Thoracic aorta (tissue), 2 donors: ENCODE results near the gene PLCXD3. TPM values are rescaled to one million over a fixed set of nuclear protein-coding genes. Genes with fewer than 3 reads are reported as not detected.

Experiments
- ATAC-seq: fragments of 150-250 bp; one replicate; pipeline ENCODE4 v1.8.0; 2017; ENCODE audit warnings: low read depth; ENCODE audit not compliant: insufficient number of reproducible peaks, low FRiP score
- DNase-seq: peaks from one replicate; pipeline ENCODE4 v3.0.0-alpha.2; 2020; ENCODE audit warnings: low spot score
- H3K27ac ChIP-seq, 2 donors: fragments of 200-600 bp; sonication (generic); 1 replicate in 1 of 2; 2 replicates in 1 of 2; pipeline ENCODE4 v1.5.1; 2016; ENCODE audit warnings: mild to moderate bottlenecking in 2 of 2, moderate library complexity in 2 of 2
- H3K27me3 ChIP-seq: fragments of 200-600 bp; sonication (generic); replicated peaks from 2 replicates; pipeline ENCODE4 v1.6.0; 2016; ENCODE audit warnings: mild to moderate bottlenecking; ENCODE audit not compliant: insufficient read depth
- H3K36me3 ChIP-seq: fragments of 200-600 bp; sonication (generic); one replicate; pipeline ENCODE4 v1.5.1; 2016
- H3K4me1 ChIP-seq, 2 donors: fragments of 200-600 bp; sonication (generic); 1 replicate in 1 of 2; 2 replicates in 1 of 2; pipeline versions ENCODE4 v1.5.1 to v1.6.0; 2016; ENCODE audit warnings: low read depth in 2 of 2, mild to moderate bottlenecking in 1 of 2; ENCODE audit not compliant: control insufficient read depth in 1 of 2
- H3K4me3 ChIP-seq: fragments of 200-600 bp; sonication (generic); 2 replicates; pipeline ENCODE4 v1.5.1; 2016; ENCODE audit warnings: mild to moderate bottlenecking
- H3K9me3 ChIP-seq: fragments of 200-600 bp; sonication (generic); 2 replicates; pipeline ENCODE4 v1.5.1; 2016
- total RNA-seq, 2 donors: library from RNA; depleted of rRNA; stranded (reverse); fragments of >200 nt; gene quantifications; one replicate each; pipeline versions ENCODE4 v1.1.0 to v1.2.3, GENCODE V29; 2016
- TF ChIP-seq, protein P1 (sequence below): fragments of 200-600 bp; sonication (generic); IDR thresholded peaks from one replicate; pipeline ENCODE4 v1.5.1; 2019; ENCODE audit warnings: antibody characterized with exemption

The PLCXD3 gene
- total RNA-seq, 2 donors from 2014 or later: 4.3 to 5.9 TPM

DNA sequence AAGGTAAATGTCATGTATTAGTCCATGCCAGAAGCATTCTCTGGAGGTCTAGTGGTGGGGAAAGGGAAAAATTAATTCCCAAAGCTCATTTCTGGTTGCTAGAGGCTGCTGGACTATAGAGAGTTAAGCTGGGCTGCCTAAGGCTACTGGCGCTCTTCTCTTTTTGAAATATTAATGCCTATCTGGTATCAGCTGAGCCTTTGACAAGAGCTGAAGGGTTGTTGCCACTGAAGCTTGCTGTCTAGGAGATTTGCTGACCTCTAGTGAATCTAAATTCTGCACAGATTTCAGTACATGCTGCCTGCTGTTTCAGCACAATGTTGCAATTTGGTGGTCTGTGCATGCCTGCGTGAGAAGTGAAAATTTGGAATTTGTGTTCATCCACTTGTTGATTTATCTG is 29.1 kb upstream of the PLCXD3 start:
- Histone ChIP-seq H3K4me3 (no peak overlapping the region), H3K36me3 (no peaks in the 10 kb centered on the region), H3K4me1 (no peaks in the 10 kb centered on the region), H3K9me3 (no peaks in the 10 kb centered on the region), H3K27me3 (no peaks in the 10 kb centered on the region), H3K27ac (no peak overlapping the region)
- TF ChIP-seq, protein P1, sequence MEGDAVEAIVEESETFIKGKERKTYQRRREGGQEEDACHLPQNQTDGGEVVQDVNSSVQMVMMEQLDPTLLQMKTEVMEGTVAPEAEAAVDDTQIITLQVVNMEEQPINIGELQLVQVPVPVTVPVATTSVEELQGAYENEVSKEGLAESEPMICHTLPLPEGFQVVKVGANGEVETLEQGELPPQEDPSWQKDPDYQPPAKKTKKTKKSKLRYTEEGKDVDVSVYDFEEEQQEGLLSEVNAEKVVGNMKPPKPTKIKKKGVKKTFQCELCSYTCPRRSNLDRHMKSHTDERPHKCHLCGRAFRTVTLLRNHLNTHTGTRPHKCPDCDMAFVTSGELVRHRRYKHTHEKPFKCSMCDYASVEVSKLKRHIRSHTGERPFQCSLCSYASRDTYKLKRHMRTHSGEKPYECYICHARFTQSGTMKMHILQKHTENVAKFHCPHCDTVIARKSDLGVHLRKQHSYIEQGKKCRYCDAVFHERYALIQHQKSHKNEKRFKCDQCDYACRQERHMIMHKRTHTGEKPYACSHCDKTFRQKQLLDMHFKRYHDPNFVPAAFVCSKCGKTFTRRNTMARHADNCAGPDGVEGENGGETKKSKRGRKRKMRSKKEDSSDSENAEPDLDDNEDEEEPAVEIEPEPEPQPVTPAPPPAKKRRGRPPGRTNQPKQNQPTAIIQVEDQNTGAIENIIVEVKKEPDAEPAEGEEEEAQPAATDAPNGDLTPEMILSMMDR: no peak
- DNase-seq (no peak), ATAC-seq (no peak)

- DNase-seq (no peak), ATAC-seq (no peak)
- Histone ChIP-seq H3K36me3 (no peaks in the 10 kb centered on the region), H3K27me3 (no peaks in the 10 kb centered on the region), H3K4me1 (no peaks in the 10 kb centered on the region), H3K9me3 (no peaks in the 10 kb centered on the region), H3K4me3 (no peak overlapping the region), H3K27ac (no peak overlapping the region)
- TF ChIP-seq, protein P1: no peak
These were observed 27.2 kb upstream of the PLCXD3 start for GRCh38 chr5:41537581-41537980.

DNA sequence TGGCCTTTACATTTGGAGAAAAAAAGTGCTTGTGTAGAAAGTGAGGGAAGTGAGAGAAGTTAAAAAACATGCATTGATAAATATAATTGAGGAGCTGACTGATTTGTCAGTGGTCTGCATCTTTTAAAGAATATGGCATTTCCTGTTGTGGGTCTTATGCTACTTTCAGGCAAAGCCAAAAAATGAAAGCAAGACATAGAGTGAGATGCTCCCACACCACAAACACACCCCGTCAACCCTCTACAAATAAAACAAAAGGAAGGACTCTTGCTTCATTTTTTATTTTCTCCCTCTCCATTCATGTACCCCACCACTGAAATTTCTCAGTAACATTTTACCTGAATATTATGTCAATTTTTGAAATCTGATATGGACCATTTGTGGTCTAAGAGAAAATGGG is 22.1 kb upstream of the PLCXD3 start:
- no peak for DNase-seq
- Histone ChIP-seq H3K9me3 (no peaks in the 10 kb centered on the region), H3K4me1 (no peaks in the 10 kb centered on the region), H3K4me3 (no peak overlapping the region), H3K27me3 (no peaks in the 10 kb centered on the region), H3K27ac (no peak overlapping the region), H3K36me3 (no peaks in the 10 kb centered on the region)
- TF ChIP-seq, protein P1: no peak
- ATAC-seq: no peak

DNA sequence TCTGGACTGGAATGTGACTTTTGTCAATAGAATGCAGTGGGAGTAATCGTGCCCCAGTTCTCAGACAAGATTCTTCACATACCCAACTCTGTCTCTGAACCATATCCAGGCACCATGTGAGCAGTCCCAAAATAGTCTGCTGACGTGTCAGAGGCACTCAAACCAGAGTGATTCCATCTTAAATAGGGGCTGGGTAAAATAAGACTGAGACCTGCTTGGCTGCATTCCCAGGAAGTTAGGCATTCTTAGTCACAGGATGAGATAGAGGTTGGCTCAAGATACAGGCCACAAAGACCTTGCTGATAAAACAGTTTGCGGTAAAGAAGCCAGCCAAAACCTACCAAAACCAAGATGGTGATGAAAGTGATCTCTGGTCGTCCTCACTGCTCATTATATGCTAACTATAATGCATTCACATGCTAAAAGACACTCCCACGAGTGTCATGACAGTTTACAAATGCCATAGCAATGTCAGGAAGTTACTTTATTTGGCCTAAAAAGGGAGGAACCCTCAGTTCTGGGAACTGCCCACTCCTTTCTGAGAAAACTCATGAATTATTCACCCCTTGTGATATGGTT is 16.9 kb upstream of the PLCXD3 start:
- no peak for ATAC-seq
- TF ChIP-seq, protein P1: no peak

DNA sequence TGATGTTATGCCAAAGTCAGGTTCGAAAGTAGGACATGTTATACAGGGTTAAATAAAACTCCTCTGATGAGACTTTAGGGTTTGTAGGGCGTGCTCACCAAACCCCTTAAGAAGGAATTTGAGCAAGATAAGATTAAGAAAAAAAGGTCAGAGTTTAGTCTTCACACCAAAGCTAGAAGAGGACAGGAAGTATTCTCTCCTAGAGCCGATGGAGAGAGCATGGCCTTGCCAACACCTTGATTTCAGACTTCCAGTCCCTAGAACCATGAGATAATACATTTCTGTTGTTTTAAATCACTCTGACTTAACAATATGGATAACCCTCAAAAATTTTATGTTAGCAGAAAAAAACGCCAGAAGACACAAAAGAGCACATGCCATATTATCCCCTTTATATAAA is 16.3 kb upstream of the PLCXD3 start:
- TF ChIP-seq, protein P1: no peak
- ATAC-seq (no peak), DNase-seq (no peak)
- no peaks in the 10 kb centered on the region for H3K36me3 ChIP-seq
- H3K4me1 ChIP-seq: no peaks in the 10 kb centered on the region
- H3K27me3 ChIP-seq: no peaks in the 10 kb centered on the region
- no peak overlapping the region for H3K27ac ChIP-seq
- H3K9me3 ChIP-seq: no peaks in the 10 kb centered on the region
- H3K4me3 ChIP-seq: no peak overlapping the region

More for the DNA sequence above, 16.9 kb upstream of the PLCXD3 start:
- Histone ChIP-seq H3K27ac (no peak overlapping the region), H3K4me1 (no peaks in the 10 kb centered on the region), H3K27me3 (no peaks in the 10 kb centered on the region), H3K36me3 (no peaks in the 10 kb centered on the region), H3K4me3 (no peak overlapping the region), H3K9me3 (no peaks in the 10 kb centered on the region)
- DNase-seq: no peak
